Measurements from ENCODE around the gene ZW10. TPM values are rescaled to one million over a fixed set of nuclear protein-coding genes. Genes with fewer than 3 reads are reported as not detected.

The ZW10 gene
- total and polyA plus RNA-seq, 2 of the 13 experiments (the other 11 are each of a cell fraction or from before 2014, with no cell fraction given): 5.8 to 31.3 TPM

- TF ChIP-seq MLX (CRISPR knock-in tag; IDR thresholded peaks at IDR 0.05): no peak
- TF ChIP-seq ZBTB2 (CRISPR knock-in tag; IDR thresholded peaks at IDR 0.05; ENCODE audit: low read depth): no peak
- 0 out of 2 replicates have a peak, but pooled peaks have one; percentile 43 for TF ChIP-seq CENPBD1 (CRISPR knock-in tag; IDR thresholded peaks at IDR 0.05; ENCODE audit: borderline replicate concordance, low read depth)
- no peak for TF ChIP-seq PPARG (CRISPR knock-in tag; conservative IDR thresholded peaks at IDR 0.05)
- TF ChIP-seq ZBTB44 (CRISPR knock-in tag; IDR thresholded peaks at IDR 0.05): no peak
- TF ChIP-seq MATR3 (CRISPR knock-in tag; IDR thresholded peaks at IDR 0.05): no peak
- no peak for TF ChIP-seq ZBTB40 (IDR thresholded peaks at IDR 0.05)
- peak; percentile 80; the same call in 1 of the 2 replicates for TF ChIP-seq ZBTB40 (CRISPR knock-in tag; IDR thresholded peaks at IDR 0.05)
- TF ChIP-seq ZMYM4 (CRISPR knock-in tag; IDR thresholded peaks at IDR 0.05): peak; percentile 43; the same call in 1 of the 2 replicates
- no peak for TF ChIP-seq ZNF333 (CRISPR knock-in tag; IDR thresholded peaks at IDR 0.05; ENCODE audit: borderline replicate concordance)
- peak; percentile 68; the same call in 1 of the 2 replicates for TF ChIP-seq SALL2 (CRISPR knock-in tag; IDR thresholded peaks at IDR 0.05)
- TF ChIP-seq HOXD1 (CRISPR knock-in tag; IDR thresholded peaks at IDR 0.05): peak; percentile 83; the same call in 1 of the 2 replicates
- TF ChIP-seq ZNF615 (CRISPR knock-in tag; IDR thresholded peaks at IDR 0.05; ENCODE audit: borderline replicate concordance): no peak
- no peak for TF ChIP-seq ZNF781 (CRISPR knock-in tag; IDR thresholded peaks at IDR 0.05; ENCODE audit: borderline replicate concordance, not compliant biosample characterization)
- TF ChIP-seq NCOA5 (CRISPR knock-in tag; IDR thresholded peaks at IDR 0.05): no peak
- no peak for TF ChIP-seq TEAD3 (CRISPR knock-in tag; optimal IDR thresholded peaks at IDR 0.05; ENCODE audit: borderline replicate concordance)
Observed at GRCh38 chr11:113773416-113774173, at the start of gene ZW10 (continued).

Data from HepG2 (cell line).